SK-N-SH (cell line): ENCODE data around the gene COL23A1. TPM values are rescaled to one million over a fixed set of nuclear protein-coding genes. Genes with fewer than 3 reads are reported as not detected.

Source experiments
- CTCF ChIA-PET: fragments of 300-600, 350-600 bp; formaldehyde crosslinking; extraction: SDS; loops from one replicate; lab custom pipeline; 2021; lab: Yijun Ruan, JAX
- POLR2A ChIA-PET: fragments of 350-600 bp; sonication (Branson Sonifier 250); formaldehyde crosslinking; extraction: SDS; loops from one replicate; lab custom pipeline; 2020; ENCODE audit warnings: antibody characterized with exemption, inconsistent platforms; lab: Yijun Ruan, JAX
- DNase-seq: peaks from one replicate; pipeline ENCODE4 v3.0.0; 2012
- H2AFZ ChIP-seq: fragments of 200-600 bp; sonication (generic); 2 replicates; pipeline ENCODE4 v1.8.1; 2016; ENCODE audit warnings: antibody characterized with exemption, mild to moderate bottlenecking, low read depth
- H3F3A ChIP-seq: fragments of 200-600 bp; sonication (generic); replicated peaks from 2 replicates; pipeline ENCODE3; 2016; ENCODE audit warnings: antibody characterized with exemption, mild to moderate bottlenecking; ENCODE audit not compliant: insufficient read depth
- H3K27ac ChIP-seq, 2 experiments: fragments of 200-500 bp in 1 of 2; fragments of 200-600 bp in 1 of 2; sonication (Bioruptor generic) in 1 of 2; sonication (generic), shearing (Covaris generic) in 1 of 2; 2 replicates each; pipeline versions ENCODE4 v1.5.1 to v1.6.1; 2014 to 2016; ENCODE audit warnings: low read depth in 2 of 2, inconsistent platforms in 1 of 2, low read length in 1 of 2, mild to moderate bottlenecking in 1 of 2, mixed read lengths in 1 of 2
- H3K27me3 ChIP-seq: fragments of 200-600 bp; sonication (generic), shearing (Covaris generic); 2 replicates; pipeline ENCODE4 v1.6.1; 2016; ENCODE audit warnings: mixed run types; ENCODE audit not compliant: insufficient read depth
- H3K36me3 ChIP-seq, 2 experiments: fragments of 200-500 bp in 1 of 2; fragments of 200-600 bp in 1 of 2; sonication (Bioruptor generic) in 1 of 2; sonication (generic) in 1 of 2; replicated peaks in 1 of 2; 2 replicates each; pipeline versions ENCODE3 to v1.5.1; 2014 to 2016; ENCODE audit warnings: low read length in 1 of 2, mild to moderate bottlenecking in 1 of 2; ENCODE audit not compliant: insufficient read depth in 2 of 2, control insufficient read depth in 1 of 2
- H3K4me1 ChIP-seq, 2 experiments: fragments of 200-500 bp in 1 of 2; fragments of 200-600 bp in 1 of 2; sonication (Bioruptor generic) in 1 of 2; sonication (generic), shearing (Covaris generic) in 1 of 2; 2 replicates each; pipeline versions ENCODE4 v1.5.1 to v1.6.1; 2014 to 2016; ENCODE audit warnings: low read depth in 1 of 2, low read length in 1 of 2, mixed run types in 1 of 2; ENCODE audit not compliant: insufficient read depth in 2 of 2, control insufficient read depth in 1 of 2
- H3K4me2 ChIP-seq: fragments of 200-600 bp; sonication (generic), shearing (Covaris generic); 2 replicates; pipeline ENCODE4 v1.6.1; 2017; ENCODE audit warnings: mixed run types
- H3K4me3 ChIP-seq, 2 experiments: fragments of 200-500 bp in 1 of 2; fragments of 200-600 bp in 1 of 2; sonication (Bioruptor generic) in 1 of 2; sonication (generic), shearing (Covaris generic) in 1 of 2; 2 replicates each; pipeline versions ENCODE4 v1.5.1 to v1.8.1; 2014 to 2016; ENCODE audit warnings: low read depth in 2 of 2, inconsistent platforms in 1 of 2, low read length in 1 of 2, mild to moderate bottlenecking in 1 of 2, mixed read lengths in 1 of 2, moderate library complexity in 1 of 2
- H3K79me2 ChIP-seq: fragments of 200-600 bp; sonication (generic); 2 replicates; pipeline ENCODE4 v1.8.1; 2017; ENCODE audit warnings: mild to moderate bottlenecking; ENCODE audit not compliant: insufficient read depth
- H3K9ac ChIP-seq: fragments of 200-600 bp; sonication (generic); 2 replicates; pipeline ENCODE4 v1.6.1; 2017; ENCODE audit warnings: mixed run types
- H3K9me2 ChIP-seq: fragments of 200-600 bp; sonication (generic); 2 replicates; pipeline ENCODE4 v1.6.1; 2017; ENCODE audit warnings: mixed run types
- H3K9me3 ChIP-seq: fragments of 200-600 bp; sonication (generic); 2 replicates; pipeline ENCODE4 v1.6.1; 2017; ENCODE audit warnings: mixed run types, mild to moderate bottlenecking, moderate library complexity
- H4K20me1 ChIP-seq: fragments of 200-600 bp; sonication (generic); 2 replicates; pipeline ENCODE4 v1.6.1; 2017; ENCODE audit warnings: mild to moderate bottlenecking, mixed run types; ENCODE audit not compliant: insufficient read depth
- CHD2 ChIP-seq: fragments of 150-350 bp; IDR thresholded peaks from 2 replicates; pipeline ENCODE4 v1.6.1; 2018; ENCODE audit warnings: low read length; ENCODE audit not compliant: partially characterized antibody
- CTCF ChIP-seq: fragments of 200-600 bp; sonication (generic); IDR thresholded peaks from 2 replicates; pipeline ENCODE4 v1.6.1; 2017; ENCODE audit warnings: antibody characterized with exemption, mild to moderate bottlenecking, moderate library complexity
- EP300 ChIP-seq, 2 experiments: IDR thresholded peaks; 2 replicates each; pipeline versions ENCODE4 v1.4.0 to v1.6.1; 2012; ENCODE audit warnings: borderline replicate concordance in 1 of 2, low read depth in 1 of 2, low read length in 1 of 2
- FOSL2 ChIP-seq: IDR thresholded peaks from 2 replicates; pipeline ENCODE4 v1.4.0; 2012; ENCODE audit warnings: low read depth, mild to moderate bottlenecking, moderate library complexity, borderline replicate concordance
- FOXJ3 ChIP-seq: sonication (generic); formaldehyde crosslinking; IDR thresholded peaks from 2 replicates; pipeline ENCODE4 v1.5.1; 2020; ENCODE audit warnings: mild to moderate bottlenecking, missing genetic modification reagents
- MXI1 ChIP-seq: IDR thresholded peaks from 2 replicates; pipeline ENCODE4 v1.6.1; 2012; ENCODE audit warnings: mild to moderate bottlenecking, low read depth, low read length, improper control_type of control experiment
- NFIC ChIP-seq: IDR thresholded peaks from 2 replicates; pipeline ENCODE4 v1.4.0; 2012; ENCODE audit warnings: borderline replicate concordance
- NRF1 ChIP-seq: IDR thresholded peaks from 2 replicates; pipeline ENCODE4 v1.6.1; 2012; ENCODE audit warnings: low read depth, mild to moderate bottlenecking, low read length
- PBX3 ChIP-seq: IDR thresholded peaks from 2 replicates; pipeline ENCODE4; 2012
- RCOR1 ChIP-seq: fragments of 150-350 bp; IDR thresholded peaks from 2 replicates; pipeline ENCODE4 v1.6.1; 2017; ENCODE audit warnings: antibody characterized with exemption, low read length
- REST ChIP-seq: IDR thresholded peaks from 2 replicates; pipeline ENCODE4 v1.6.1; 2012; ENCODE audit warnings: mild to moderate bottlenecking, low read depth, low read length, moderate library complexity
- RFX5 ChIP-seq: IDR thresholded peaks from 2 replicates; pipeline ENCODE4 v1.6.1; 2012; ENCODE audit warnings: mild to moderate bottlenecking, improper control_type of control experiment, low read length
- RXRA ChIP-seq: IDR thresholded peaks from 2 replicates; pipeline ENCODE4 v1.4.0; 2012; ENCODE audit warnings: low read depth, mild to moderate bottlenecking, borderline replicate concordance
- SIN3A ChIP-seq: IDR thresholded peaks from 2 replicates; pipeline ENCODE4 v1.6.1; 2012; ENCODE audit warnings: low read depth, mild to moderate bottlenecking, low read length, moderate library complexity, borderline replicate concordance
- TAF1 ChIP-seq: IDR thresholded peaks from 2 replicates; pipeline ENCODE4 v1.6.1; 2012; ENCODE audit warnings: low read depth, mild to moderate bottlenecking, low read length, moderate library complexity, borderline replicate concordance
- TCF12 ChIP-seq: IDR thresholded peaks from 2 replicates; pipeline ENCODE4 v1.4.0; 2012
- WGBS: methylation state at CpG from one replicate; pipeline ENCODE4 v1.1.6; 2017; ENCODE audit warnings: low lambda C conversion rate; 5-methylcytosine and 5-hydroxymethylcytosine counted together
- polyA plus RNA-seq, 3 experiments: library from polyadenylated mRNA; depleted of rRNA; stranded (reverse); fragments of >200 nt; gene quantifications; 2 replicates each; pipeline ENCODE4 v1.2.3, GENCODE V29; 2012
- TF ChIP-seq, protein P1 (sequence below): IDR thresholded peaks from 2 replicates; pipeline ENCODE4 v1.4.0; 2012; ENCODE audit warnings: low read depth, borderline replicate concordance
- TF ChIP-seq, protein P2 (sequence below): IDR thresholded peaks from 2 replicates; pipeline ENCODE4 v1.4.0; 2012; ENCODE audit warnings: low read depth

COL23A1 gene
- polyA plus RNA-seq, 1 of the 3 experiments (the other 2 are of a cell fraction), result 0.10 TPM

- WGBS, result 62% methylated on average over 29 of the region's 31 CpGs
- TF ChIP-seq RXRA (no peak), CHD2 (no peak), RCOR1 (no peak), NRF1 (no peak), RFX5 (no peak), FOXJ3 (no peak), MXI1 (no peak), TCF12 (no peak), TAF1 (no peak), FOSL2 (no peak), NFIC (no peak)
- TF ChIP-seq, protein P1, sequence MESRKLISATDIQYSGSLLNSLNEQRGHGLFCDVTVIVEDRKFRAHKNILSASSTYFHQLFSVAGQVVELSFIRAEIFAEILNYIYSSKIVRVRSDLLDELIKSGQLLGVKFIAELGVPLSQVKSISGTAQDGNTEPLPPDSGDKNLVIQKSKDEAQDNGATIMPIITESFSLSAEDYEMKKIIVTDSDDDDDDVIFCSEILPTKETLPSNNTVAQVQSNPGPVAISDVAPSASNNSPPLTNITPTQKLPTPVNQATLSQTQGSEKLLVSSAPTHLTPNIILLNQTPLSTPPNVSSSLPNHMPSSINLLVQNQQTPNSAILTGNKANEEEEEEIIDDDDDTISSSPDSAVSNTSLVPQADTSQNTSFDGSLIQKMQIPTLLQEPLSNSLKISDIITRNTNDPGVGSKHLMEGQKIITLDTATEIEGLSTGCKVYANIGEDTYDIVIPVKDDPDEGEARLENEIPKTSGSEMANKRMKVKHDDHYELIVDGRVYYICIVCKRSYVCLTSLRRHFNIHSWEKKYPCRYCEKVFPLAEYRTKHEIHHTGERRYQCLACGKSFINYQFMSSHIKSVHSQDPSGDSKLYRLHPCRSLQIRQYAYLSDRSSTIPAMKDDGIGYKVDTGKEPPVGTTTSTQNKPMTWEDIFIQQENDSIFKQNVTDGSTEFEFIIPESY, result no peak
- TF ChIP-seq, protein P2, sequence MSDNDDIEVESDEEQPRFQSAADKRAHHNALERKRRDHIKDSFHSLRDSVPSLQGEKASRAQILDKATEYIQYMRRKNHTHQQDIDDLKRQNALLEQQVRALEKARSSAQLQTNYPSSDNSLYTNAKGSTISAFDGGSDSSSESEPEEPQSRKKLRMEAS, result no peak
- TF ChIP-seq, all 33 proteins: peak for 0
- Histone ChIP-seq H3K9me3 (no peaks in the 10 kb centered on the region), H3K79me2 (no peaks in the 10 kb centered on the region), H3K36me3 (no peaks in the 10 kb centered on the region), H3K4me2 (no peak overlapping the region), H4K20me1 (no peaks in the 10 kb centered on the region), H3K9me2 (no peaks in the 10 kb centered on the region), H3K9ac (no peak overlapping the region), H3K4me1 (peaks cover 0 to 24% of the 10 kb centered on the region in 2 experiments; a peak in 1 of 4 replicates), H3F3A (no peaks in the 10 kb centered on the region), H3K4me3 (no peak overlapping the region), H3K27me3 (no peaks in the 10 kb centered on the region), H3K27ac (no peak overlapping the region), H2AFZ (no peak overlapping the region)
- DNase-seq, result no peak
- POLR2A ChIA-PET, result interaction anchor here (0.9 kb wide), 1 partner anchor 18 kb away, joined by 3 read pairs; no protein-coding TSS in a partner anchor
- CTCF ChIA-PET, result no interaction called here
Observed at GRCh38 chr5:178324481-178325310, 265.5 kb downstream of the COL23A1 start.

- H3K9me2 ChIP-seq, result no peaks in the 10 kb centered on the region
- no peak for DNase-seq
- H3K9ac ChIP-seq, result no peak overlapping the region
- no peak overlapping the region for H3K4me2 ChIP-seq
- peaks cover 0 to 24% of the 10 kb centered on the region in 2 experiments; a peak in 1 of 4 replicates for H3K4me1 ChIP-seq
- ChIA-PET POLR2A (no interaction called here), CTCF (no interaction called here)
- H3K36me3 ChIP-seq, result no peaks in the 10 kb centered on the region
- H3K79me2 ChIP-seq, result no peaks in the 10 kb centered on the region
- H3K4me3 ChIP-seq, result no peak overlapping the region
- no peaks in the 10 kb centered on the region for H3K9me3 ChIP-seq
- H4K20me1 ChIP-seq, result no peaks in the 10 kb centered on the region
- no peak overlapping the region for H3K27ac ChIP-seq
- 43% methylated on average over 7 of the region's 7 CpGs for WGBS
- H2AFZ ChIP-seq, result no peak overlapping the region
- no peaks in the 10 kb centered on the region for H3K27me3 ChIP-seq
- H3F3A ChIP-seq, result no peaks in the 10 kb centered on the region
- TF ChIP-seq FOSL2 (no peak), SIN3A (no peak), RCOR1 (no peak), EP300 (IDR thresholded peaks at IDR 0.05; ENCODE audit: borderline replicate concordance in 1 of 2, low read depth in 1 of 2, low read length in 1 of 2) (no peak), CHD2 (no peak), REST (no peak), CTCF (no peak), PBX3 (no peak)
Observed at GRCh38 chr5:178323961-178324360, 266.2 kb downstream of the COL23A1 start.
